Measurements from ENCODE around the gene C2orf92.

Gene C2orf92

DNA sequence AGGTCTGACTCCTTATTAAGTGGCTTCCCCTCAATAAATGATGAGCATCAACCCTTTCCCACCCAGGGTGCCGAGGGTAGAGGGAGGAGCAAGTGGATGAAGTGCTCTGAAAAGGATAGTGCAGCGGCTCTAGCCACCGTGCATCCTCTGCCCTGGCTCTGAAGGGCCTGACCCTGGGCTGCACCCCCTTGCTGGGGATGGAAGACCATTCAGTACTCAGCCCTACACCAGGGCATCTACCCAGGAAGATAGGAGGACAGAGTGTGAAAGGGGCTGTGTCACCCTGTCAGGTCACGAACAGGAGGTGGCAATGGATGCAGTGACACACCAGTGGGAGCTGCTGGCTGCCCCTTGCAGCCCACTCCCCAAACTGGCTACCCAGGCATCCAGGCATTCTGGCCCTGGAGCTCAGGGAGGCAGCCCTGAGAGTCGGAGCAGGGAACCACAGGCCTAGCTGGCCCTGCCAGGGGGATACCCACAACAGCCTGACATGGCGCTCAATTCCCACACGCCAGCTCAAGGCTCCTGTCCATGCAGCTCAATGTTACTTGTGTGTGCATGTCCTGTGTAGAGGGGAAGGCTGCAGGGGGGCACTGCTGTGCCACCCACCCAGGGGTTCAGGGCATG lies 13.3 kb upstream of the C2orf92 start:
- Mint-ChIP-seq H3K36me3 (peaks cover 9% of the 10 kb centered on the region), H3K4me1 (ENCODE audit: low read depth) (peaks cover 10% of the 10 kb centered on the region), H3K27me3 (no peaks in the 10 kb centered on the region), H3K4me3 (no peak overlapping the region), H3K9me3 (ENCODE audit: low read depth) (no peaks in the 10 kb centered on the region), H3K27ac (no peak overlapping the region)

DNA sequence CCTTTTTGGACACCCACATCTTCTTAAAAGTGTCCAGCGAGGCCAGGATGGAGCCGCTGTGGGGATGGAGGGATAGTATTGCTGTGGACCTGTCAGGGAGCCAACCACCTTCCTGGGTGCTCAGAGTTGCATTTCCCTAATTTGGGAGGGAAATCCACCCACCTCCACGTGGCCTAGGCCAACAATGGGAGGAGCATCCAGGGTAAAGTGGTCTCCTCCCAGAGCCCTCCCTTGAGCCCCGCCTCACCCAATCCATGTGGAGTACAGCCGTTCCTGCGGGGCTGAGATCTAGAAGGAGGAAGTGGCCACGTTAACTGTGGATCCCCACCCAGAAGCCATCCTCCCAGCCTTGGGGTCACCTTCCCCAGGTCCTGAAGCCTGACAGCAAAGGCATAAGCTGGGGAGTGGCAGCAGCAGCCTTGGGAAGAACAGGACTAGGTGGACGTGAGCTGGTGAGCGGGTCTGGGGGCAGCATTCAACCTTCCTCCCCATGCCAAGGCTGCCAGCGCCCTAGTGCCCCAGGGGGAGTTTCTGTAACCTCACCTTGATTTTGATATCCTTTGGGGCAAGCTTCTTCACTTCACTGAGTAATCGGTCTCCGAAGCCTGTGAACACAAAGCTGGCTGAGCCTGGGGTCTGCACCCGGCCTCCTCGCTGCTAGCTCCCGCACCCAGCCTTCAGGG lies 12.5 kb upstream of the C2orf92 start:
- peaks cover 9% of the 10 kb centered on the region for H3K36me3 Mint-ChIP-seq
- no peaks in the 10 kb centered on the region for H3K9me3 Mint-ChIP-seq (ENCODE audit: low read depth)
- peaks cover 18% of the 10 kb centered on the region for H3K4me1 Mint-ChIP-seq (ENCODE audit: low read depth)
- H3K27me3 Mint-ChIP-seq, result no peaks in the 10 kb centered on the region
- H3K4me3 Mint-ChIP-seq, result no peak overlapping the region
- H3K27ac Mint-ChIP-seq, result no peak overlapping the region

DNA sequence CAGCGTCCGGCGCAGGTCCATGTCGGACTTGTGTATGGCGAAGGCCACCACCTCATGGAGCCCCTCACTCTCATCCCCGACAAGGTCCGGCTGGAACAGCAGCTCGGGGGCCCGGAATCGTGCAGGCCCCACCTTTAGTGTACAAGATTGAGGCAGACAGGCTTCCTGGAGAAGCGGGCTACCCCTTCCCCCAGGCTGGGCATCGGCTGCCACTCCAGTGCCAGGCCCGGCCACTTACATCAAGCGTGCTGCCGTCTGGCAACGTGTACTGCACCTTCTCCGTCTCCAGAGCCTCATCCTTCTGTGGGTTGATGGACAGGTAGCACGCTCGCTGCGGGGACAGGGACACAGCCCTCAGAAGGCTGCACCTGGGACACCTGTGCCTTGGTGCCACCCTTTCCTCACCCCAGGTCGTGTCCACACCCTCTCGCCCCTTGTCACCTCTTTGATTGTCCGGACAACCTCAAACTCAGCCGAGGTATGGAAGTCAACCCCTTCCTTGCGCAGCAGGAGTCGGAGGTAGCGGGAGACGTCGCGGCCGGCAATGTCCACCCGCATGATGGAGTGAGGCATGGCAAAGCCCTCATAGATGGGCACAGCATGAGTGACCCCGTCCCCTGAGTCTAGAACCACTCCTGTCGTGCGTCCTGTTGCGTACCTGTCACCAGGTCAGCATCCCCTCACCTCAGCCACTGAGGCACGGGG lies 11.4 kb upstream of the C2orf92 start:
- peaks cover 9% of the 10 kb centered on the region for H3K36me3 Mint-ChIP-seq
- H3K9me3 Mint-ChIP-seq (ENCODE audit: low read depth), result no peaks in the 10 kb centered on the region
- H3K4me1 Mint-ChIP-seq (ENCODE audit: low read depth), result peaks cover 24% of the 10 kb centered on the region
- no peaks in the 10 kb centered on the region for H3K27me3 Mint-ChIP-seq
- no peak overlapping the region for H3K27ac Mint-ChIP-seq
- H3K4me3 Mint-ChIP-seq, result no peak overlapping the region

GRCh38 chr2:97658691-97659157 lies 10.8 kb upstream of the C2orf92 start:
- Mint-ChIP-seq H3K36me3 (peaks cover 9% of the 10 kb centered on the region), H3K27me3 (no peaks in the 10 kb centered on the region), H3K4me3 (no peak overlapping the region), H3K9me3 (ENCODE audit: low read depth) (no peaks in the 10 kb centered on the region), H3K27ac (no peak overlapping the region), H3K4me1 (ENCODE audit: low read depth) (peaks cover 24% of the 10 kb centered on the region)

DNA sequence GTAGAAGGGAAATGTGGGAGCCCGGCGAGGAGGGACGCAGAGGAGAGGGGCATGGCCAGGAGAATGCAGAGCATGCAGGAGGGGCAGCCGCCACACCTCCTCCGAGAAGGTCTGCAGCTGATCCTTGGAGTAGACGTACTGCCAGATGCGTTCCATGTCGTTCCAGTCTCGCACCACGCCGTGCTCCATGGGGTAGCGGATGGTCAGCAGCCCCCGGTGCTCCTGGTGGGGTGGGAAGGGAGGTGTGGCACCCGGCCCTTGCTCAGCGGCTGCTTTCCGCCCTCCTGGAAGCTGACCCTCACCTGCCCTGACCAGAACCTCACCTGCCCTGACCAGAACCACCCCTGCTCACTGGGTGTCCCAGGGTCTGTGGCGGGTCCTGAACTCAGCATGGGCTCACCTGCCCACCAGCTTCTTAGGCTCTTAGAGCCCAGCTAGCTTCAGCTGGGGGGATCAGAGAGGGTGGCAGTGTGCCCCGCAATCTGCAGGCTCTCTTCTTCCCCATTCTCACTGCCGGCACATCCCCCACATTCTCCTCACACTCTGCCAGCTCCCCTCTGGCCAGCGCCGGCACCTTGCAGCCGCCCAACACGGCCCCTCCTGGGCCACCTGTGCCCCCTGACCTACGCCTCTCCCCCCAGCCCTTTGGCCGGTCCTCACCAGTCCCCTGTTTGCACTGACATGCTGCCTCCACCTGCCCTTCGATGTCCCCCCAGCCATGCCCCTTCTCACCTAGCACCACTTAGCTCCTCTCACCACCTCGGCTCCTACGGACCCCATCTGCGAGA lies 10.1 kb upstream of the C2orf92 start:
- Mint-ChIP-seq H3K9me3 (ENCODE audit: low read depth) (no peaks in the 10 kb centered on the region), H3K36me3 (peaks cover 5% of the 10 kb centered on the region), H3K4me1 (ENCODE audit: low read depth) (peaks cover 23% of the 10 kb centered on the region), H3K27ac (peak overlapping the region; percentile 34), H3K27me3 (no peaks in the 10 kb centered on the region), H3K4me3 (no peak overlapping the region)

DNA sequence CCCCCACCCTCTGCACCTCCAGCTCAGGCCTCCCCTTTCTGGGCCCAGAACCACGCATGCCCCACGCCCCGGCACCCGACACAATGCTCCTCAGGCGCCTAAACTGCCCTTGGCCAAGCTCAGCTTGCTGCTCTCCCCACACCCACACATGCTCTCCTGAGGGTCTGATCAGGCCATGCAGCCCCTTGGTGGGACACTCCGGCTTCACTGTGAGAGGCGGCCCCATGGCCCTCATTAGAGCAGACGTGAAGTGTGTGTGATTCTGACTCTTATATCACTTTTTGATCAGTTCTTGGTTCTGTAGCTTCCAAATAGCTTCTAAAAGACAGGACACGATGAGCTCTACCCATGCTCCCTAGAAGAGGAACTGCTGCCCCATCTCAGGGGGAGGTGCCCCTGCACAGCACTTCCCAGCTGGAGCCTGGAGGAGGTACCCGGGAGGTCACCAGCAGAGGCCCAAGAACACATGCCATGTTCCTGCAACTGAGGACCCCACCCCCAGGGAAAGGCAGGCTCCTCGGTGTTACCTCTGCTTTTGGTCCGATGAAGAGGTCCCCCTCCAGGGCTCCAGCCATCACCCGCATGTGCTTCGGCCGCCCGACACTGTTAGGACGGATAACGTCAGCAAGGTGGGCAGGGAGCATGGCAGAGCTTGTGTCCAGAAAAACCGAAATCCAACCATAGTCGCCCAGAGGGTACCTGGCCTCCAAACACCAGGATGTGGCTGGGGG lies 9.3 kb upstream of the C2orf92 start:
- H3K4me1 Mint-ChIP-seq (ENCODE audit: low read depth), result peaks cover 24% of the 10 kb centered on the region
- peak overlapping the region; percentile 34 for H3K27ac Mint-ChIP-seq
- H3K36me3 Mint-ChIP-seq, result peaks cover under 1% of the 10 kb centered on the region
- H3K27me3 Mint-ChIP-seq, result no peaks in the 10 kb centered on the region
- H3K9me3 Mint-ChIP-seq (ENCODE audit: low read depth), result no peaks in the 10 kb centered on the region
- H3K4me3 Mint-ChIP-seq, result no peak overlapping the region

DNA sequence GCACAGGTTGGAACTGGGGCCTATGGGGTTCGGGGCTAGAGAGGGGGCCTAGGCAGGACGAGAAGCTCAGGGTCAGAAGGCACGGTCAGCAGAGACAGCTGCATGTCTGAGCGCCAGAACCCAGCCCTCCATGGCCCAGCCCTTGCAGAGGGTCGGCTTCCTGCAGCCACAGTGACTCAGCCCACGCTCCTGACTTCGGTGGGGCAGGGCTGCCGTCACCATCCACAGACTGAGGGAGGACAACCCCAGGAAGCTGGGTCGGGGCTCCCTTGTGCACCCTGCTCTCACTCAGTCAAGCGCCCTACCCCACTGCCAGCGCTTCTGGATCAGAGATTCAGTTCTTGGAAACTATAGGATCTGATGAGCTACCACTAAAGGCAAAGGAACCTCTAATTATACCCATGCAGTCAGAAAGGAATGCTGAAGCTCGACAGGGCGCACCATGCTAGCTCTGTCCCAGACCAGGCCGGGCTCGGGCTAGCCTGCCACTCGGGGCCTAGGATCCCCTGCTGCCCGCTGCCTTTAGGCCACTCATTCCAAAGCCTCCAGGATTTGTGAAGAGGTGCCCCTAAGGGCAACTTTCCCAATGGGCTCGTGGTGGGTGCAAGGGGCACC lies 8.6 kb upstream of the C2orf92 start:
- H3K36me3 Mint-ChIP-seq, result no peaks in the 10 kb centered on the region
- no peaks in the 10 kb centered on the region for H3K9me3 Mint-ChIP-seq (ENCODE audit: low read depth)
- H3K27ac Mint-ChIP-seq, result no peak overlapping the region
- no peaks in the 10 kb centered on the region for H3K27me3 Mint-ChIP-seq
- peak overlapping the region; percentile 96 for H3K4me3 Mint-ChIP-seq
- peaks cover 25% of the 10 kb centered on the region for H3K4me1 Mint-ChIP-seq (ENCODE audit: low read depth)

- peaks cover 27% of the 10 kb centered on the region for H3K4me1 Mint-ChIP-seq (ENCODE audit: low read depth)
- H3K4me3 Mint-ChIP-seq, result peak overlapping the region; percentile 96
- peaks cover 2% of the 10 kb centered on the region for H3K36me3 Mint-ChIP-seq
- no peaks in the 10 kb centered on the region for H3K9me3 Mint-ChIP-seq (ENCODE audit: low read depth)
- H3K27ac Mint-ChIP-seq, result peak overlapping the region; percentile 100
- H3K27me3 Mint-ChIP-seq, result no peaks in the 10 kb centered on the region
Observed at GRCh38 chr2:97661927-97662326, 7.6 kb upstream of the C2orf92 start.

DNA sequence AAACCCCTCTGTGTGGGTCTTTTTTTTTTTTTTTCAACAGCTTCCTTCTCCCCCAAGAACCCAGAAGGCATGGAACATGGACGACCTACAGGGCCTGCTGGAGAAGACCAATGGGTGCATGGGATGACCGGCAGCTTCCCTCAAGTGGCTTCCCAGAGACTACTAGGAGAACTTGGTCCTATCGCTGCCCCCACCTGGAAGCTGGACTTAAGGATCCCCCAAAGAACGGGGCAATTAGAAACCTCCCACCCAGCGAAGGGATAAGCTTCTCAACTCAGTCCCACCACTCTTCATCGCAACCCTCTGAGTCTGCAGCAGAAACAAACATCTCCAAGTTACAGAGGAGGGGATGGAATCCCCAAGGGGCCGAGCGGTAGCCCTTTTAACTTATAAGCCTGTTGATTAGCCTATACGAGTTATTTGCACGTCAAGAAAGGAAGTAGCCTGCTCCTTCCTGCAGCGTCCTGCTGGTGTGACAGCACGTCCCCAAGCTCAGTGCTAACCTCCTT lies 7.1 kb upstream of the C2orf92 start:
- Mint-ChIP-seq H3K9me3 (ENCODE audit: low read depth) (no peaks in the 10 kb centered on the region), H3K36me3 (peaks cover 2% of the 10 kb centered on the region), H3K4me3 (peak overlapping the region; percentile 96), H3K27me3 (no peaks in the 10 kb centered on the region), H3K4me1 (ENCODE audit: low read depth) (peaks cover 27% of the 10 kb centered on the region), H3K27ac (peak overlapping the region; percentile 100)

DNA sequence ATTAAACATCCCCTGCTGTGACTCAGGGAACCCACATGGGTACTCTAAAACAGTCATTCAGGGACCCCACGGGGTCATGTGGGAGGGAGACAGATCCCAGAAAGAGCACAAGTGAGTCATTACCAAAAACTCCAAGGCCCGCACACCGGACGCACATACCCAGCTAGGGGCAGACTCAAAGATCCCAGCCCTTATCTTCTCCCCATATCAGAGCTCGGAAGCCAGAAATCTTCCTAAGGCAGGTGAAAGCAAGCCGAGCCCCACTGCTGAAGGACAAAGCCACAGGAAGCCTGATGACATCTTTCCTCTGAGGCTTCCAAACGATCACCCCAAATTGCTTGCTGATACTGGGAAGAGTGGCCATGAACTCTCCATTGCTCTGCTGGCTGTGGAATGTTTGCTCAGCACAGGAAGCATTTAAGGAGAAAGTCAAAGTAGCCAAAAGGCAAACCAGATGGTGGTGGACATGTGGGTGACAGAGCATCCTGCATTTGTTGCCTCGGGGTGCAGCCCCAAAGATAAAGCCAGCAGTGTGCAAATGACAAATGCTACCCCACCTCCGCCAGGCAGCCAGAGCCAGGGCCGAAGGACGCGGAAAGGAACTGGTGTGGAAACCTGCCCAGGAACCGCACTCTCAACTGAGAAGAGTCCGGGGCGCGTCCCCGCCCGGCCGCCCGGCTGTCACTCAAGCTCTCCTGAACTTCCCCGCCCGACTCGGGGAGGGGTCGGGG lies 6.5 kb upstream of the C2orf92 start:
- H3K4me1 Mint-ChIP-seq (ENCODE audit: low read depth), result peaks cover 27% of the 10 kb centered on the region
- peaks cover 4% of the 10 kb centered on the region for H3K36me3 Mint-ChIP-seq
- H3K9me3 Mint-ChIP-seq (ENCODE audit: low read depth), result no peaks in the 10 kb centered on the region
- H3K4me3 Mint-ChIP-seq, result peak overlapping the region; percentile 96
- peak overlapping the region; percentile 100 for H3K27ac Mint-ChIP-seq
- H3K27me3 Mint-ChIP-seq, result no peaks in the 10 kb centered on the region

GRCh38 chr2:97663626-97663961 lies 5.9 kb upstream of the C2orf92 start:
- no peak overlapping the region for H3K27ac Mint-ChIP-seq
- H3K36me3 Mint-ChIP-seq, result peaks cover 4% of the 10 kb centered on the region
- H3K4me1 Mint-ChIP-seq (ENCODE audit: low read depth), result peaks cover 27% of the 10 kb centered on the region
- peak overlapping the region; percentile 96 for H3K4me3 Mint-ChIP-seq
- no peaks in the 10 kb centered on the region for H3K9me3 Mint-ChIP-seq (ENCODE audit: low read depth)
- H3K27me3 Mint-ChIP-seq, result no peaks in the 10 kb centered on the region

- Mint-ChIP-seq H3K27me3 (no peaks in the 10 kb centered on the region), H3K9me3 (ENCODE audit: low read depth) (no peaks in the 10 kb centered on the region), H3K4me1 (ENCODE audit: low read depth) (peaks cover 27% of the 10 kb centered on the region), H3K4me3 (peak within 1 kb of the TSS; percentile 96), H3K27ac (peak within 1 kb of the TSS; percentile 100), H3K36me3 (peaks cover 4% of the 10 kb centered on the region)
Observed at GRCh38 chr2:97663962-97664635, 5.4 kb upstream of the C2orf92 start, which contains the start of gene ACTR1B. Gene ACTR1B, minus strand, starts transcription at chr2:97664044. Its CDS starts 154 bp downstream, at chr2:97663890.

DNA sequence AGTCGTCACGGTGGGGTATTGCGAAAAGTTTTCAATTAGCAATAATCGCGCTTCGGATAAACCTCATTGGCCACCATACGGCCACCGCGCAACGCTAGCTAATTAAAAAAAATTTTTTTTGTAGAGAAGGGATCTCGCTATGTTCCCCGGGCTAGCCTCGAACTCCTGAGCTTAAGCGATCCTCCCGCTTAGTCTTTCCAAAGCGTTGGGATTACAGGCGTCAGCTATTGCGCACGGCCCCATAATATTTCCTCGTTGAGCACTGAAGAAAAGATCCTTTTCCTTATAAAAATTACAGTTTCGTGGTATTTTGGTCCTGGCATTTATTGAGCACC lies 4.9 kb upstream of the C2orf92 start:
- peak overlapping the region; percentile 95 for H3K27ac Mint-ChIP-seq
- no peaks in the 10 kb centered on the region for H3K27me3 Mint-ChIP-seq
- no peaks in the 10 kb centered on the region for H3K9me3 Mint-ChIP-seq (ENCODE audit: low read depth)

More for the DNA sequence above, 4.9 kb upstream of the C2orf92 start:
- H3K36me3 Mint-ChIP-seq, result peaks cover 4% of the 10 kb centered on the region
- H3K4me3 Mint-ChIP-seq, result peak overlapping the region; percentile 93
- peaks cover 27% of the 10 kb centered on the region for H3K4me1 Mint-ChIP-seq (ENCODE audit: low read depth)

All from activated naive CD8-positive, alpha-beta T cell (primary cell).